Measurements from ENCODE around the gene ENPP6. TPM values are rescaled to one million over a fixed set of nuclear protein-coding genes. Genes with fewer than 3 reads are reported as not detected.

Gene ENPP6
- total and polyA plus RNA-seq, 4 donors, result 0.02 to 0.37 (median 0.10) TPM

GRCh38 chr4:184237612-184238011 lies 19.9 kb upstream of the ENPP6 start:
- DNase-seq, result no peak
- TF ChIP-seq, protein P1, sequence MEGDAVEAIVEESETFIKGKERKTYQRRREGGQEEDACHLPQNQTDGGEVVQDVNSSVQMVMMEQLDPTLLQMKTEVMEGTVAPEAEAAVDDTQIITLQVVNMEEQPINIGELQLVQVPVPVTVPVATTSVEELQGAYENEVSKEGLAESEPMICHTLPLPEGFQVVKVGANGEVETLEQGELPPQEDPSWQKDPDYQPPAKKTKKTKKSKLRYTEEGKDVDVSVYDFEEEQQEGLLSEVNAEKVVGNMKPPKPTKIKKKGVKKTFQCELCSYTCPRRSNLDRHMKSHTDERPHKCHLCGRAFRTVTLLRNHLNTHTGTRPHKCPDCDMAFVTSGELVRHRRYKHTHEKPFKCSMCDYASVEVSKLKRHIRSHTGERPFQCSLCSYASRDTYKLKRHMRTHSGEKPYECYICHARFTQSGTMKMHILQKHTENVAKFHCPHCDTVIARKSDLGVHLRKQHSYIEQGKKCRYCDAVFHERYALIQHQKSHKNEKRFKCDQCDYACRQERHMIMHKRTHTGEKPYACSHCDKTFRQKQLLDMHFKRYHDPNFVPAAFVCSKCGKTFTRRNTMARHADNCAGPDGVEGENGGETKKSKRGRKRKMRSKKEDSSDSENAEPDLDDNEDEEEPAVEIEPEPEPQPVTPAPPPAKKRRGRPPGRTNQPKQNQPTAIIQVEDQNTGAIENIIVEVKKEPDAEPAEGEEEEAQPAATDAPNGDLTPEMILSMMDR (IDR thresholded peaks at IDR 0.05; ENCODE audit: control extremely low read depth, extremely low read depth), result no peak
- Histone ChIP-seq H3K4me3 (no peak overlapping the region), H3K36me3 (ENCODE audit: control insufficient read depth in 4 of 4, insufficient read depth in 4 of 4, low read length in 4 of 4) (no peaks in the 10 kb centered on the region), H3K27ac (ENCODE audit: low read depth in 1 of 2, low read length in 1 of 2) (no peak overlapping the region), H3K27me3 (ENCODE audit: control insufficient read depth in 3 of 3, insufficient read depth in 3 of 3, low read length in 2 of 3) (no peaks in the 10 kb centered on the region), H3K9ac (ENCODE audit: insufficient read depth in 1 of 2, low read length in 2 of 2) (no peak overlapping the region), H3K9me3 (ENCODE audit: control insufficient read depth in 4 of 4, insufficient read depth in 3 of 4, low read length in 3 of 4) (no peaks in the 10 kb centered on the region), H3K4me1 (ENCODE audit: control insufficient read depth in 5 of 5, insufficient read depth in 5 of 5, low read length in 5 of 5) (no peaks in the 10 kb centered on the region)
- no peak for ATAC-seq (ENCODE audit: insufficient read depth, low FRiP score)
- WGBS, 2 donors, result 52 to 62% methylated on average over 2 of the region's 2 CpGs

DNA sequence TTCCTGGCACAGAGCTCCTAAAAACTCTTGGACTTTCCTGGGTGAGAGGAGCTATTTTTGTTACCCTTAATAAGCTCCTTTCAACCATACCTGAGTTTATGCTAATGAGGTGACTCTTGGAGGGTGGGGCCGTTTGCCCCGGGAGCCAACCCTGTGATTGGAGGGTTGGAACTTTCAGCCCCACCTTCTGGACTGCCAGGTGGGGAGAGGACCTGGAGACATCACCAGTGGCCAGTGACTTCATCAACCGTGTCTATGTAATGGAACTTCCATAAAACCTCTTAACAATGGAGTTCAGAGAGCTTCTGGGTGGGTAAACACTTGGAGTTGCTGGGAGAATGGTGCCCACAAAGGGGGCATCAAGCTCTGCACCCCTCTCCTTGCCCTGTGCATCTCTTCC lies 17.9 kb upstream of the ENPP6 start:
- WGBS, 2 donors, result 90% methylated on average over 3 of the region's 3 CpGs
- ATAC-seq (ENCODE audit: insufficient read depth, low FRiP score) (no peak), DNase-seq (no peak)
- H3K27ac ChIP-seq (ENCODE audit: low read depth in 1 of 2, low read length in 1 of 2), result no peak overlapping the region
- no peaks in the 10 kb centered on the region for H3K4me1 ChIP-seq (ENCODE audit: control insufficient read depth in 5 of 5, insufficient read depth in 5 of 5, low read length in 5 of 5)
- no peak overlapping the region for H3K4me3 ChIP-seq
- TF ChIP-seq, protein P1 (IDR thresholded peaks at IDR 0.05; ENCODE audit: control extremely low read depth, extremely low read depth), result no peak
- no peak overlapping the region for H3K9ac ChIP-seq (ENCODE audit: insufficient read depth in 1 of 2, low read length in 2 of 2)
- H3K27me3 ChIP-seq (ENCODE audit: control insufficient read depth in 3 of 3, insufficient read depth in 3 of 3, low read length in 2 of 3), result no peaks in the 10 kb centered on the region
- no peaks in the 10 kb centered on the region for H3K9me3 ChIP-seq (ENCODE audit: control insufficient read depth in 4 of 4, insufficient read depth in 3 of 4, low read length in 3 of 4)
- no peaks in the 10 kb centered on the region for H3K36me3 ChIP-seq (ENCODE audit: control insufficient read depth in 4 of 4, insufficient read depth in 4 of 4, low read length in 4 of 4)

DNA sequence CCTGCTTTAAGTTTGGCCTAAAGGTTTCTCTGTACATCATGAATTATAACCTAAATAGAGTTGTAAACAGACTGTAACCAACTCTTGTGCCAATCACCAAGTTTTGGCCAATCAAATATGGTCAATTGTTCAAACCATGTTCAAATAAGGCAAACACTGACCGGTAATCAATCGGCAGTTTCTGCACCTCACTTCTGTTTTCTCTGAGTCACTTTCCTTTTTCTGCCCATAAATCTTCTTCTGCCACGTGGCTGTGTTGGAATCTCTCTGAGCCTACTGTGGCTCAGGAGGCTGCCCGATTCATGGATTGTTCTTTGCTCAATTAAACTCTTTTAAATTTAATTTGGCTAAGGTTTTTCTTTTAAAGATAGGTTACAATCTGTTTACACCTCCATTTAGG lies 16.5 kb upstream of the ENPP6 start:
- Histone ChIP-seq H3K9ac (ENCODE audit: insufficient read depth in 1 of 2, low read length in 2 of 2) (no peak overlapping the region), H3K36me3 (ENCODE audit: control insufficient read depth in 4 of 4, insufficient read depth in 4 of 4, low read length in 4 of 4) (no peaks in the 10 kb centered on the region), H3K4me1 (ENCODE audit: control insufficient read depth in 5 of 5, insufficient read depth in 5 of 5, low read length in 5 of 5) (peaks cover 0 to 4% (median 0%) of the 10 kb centered on the region in 5 donors), H3K4me3 (no peak overlapping the region), H3K9me3 (ENCODE audit: control insufficient read depth in 4 of 4, insufficient read depth in 3 of 4, low read length in 3 of 4) (no peaks in the 10 kb centered on the region), H3K27ac (ENCODE audit: low read depth in 1 of 2, low read length in 1 of 2) (no peak overlapping the region), H3K27me3 (ENCODE audit: control insufficient read depth in 3 of 3, insufficient read depth in 3 of 3, low read length in 2 of 3) (no peaks in the 10 kb centered on the region)
- DNase-seq (no peak), ATAC-seq (ENCODE audit: insufficient read depth, low FRiP score) (no peak)
- TF ChIP-seq, protein P1 (IDR thresholded peaks at IDR 0.05; ENCODE audit: control extremely low read depth, extremely low read depth), result no peak
- 63 to 74% methylated on average over 4 of the region's 4 CpGs for WGBS, 2 donors

- Histone ChIP-seq H3K9ac (ENCODE audit: insufficient read depth in 1 of 2, low read length in 2 of 2) (no peak overlapping the region), H3K36me3 (ENCODE audit: control insufficient read depth in 4 of 4, insufficient read depth in 4 of 4, low read length in 4 of 4) (no peaks in the 10 kb centered on the region), H3K27me3 (ENCODE audit: control insufficient read depth in 3 of 3, insufficient read depth in 3 of 3, low read length in 2 of 3) (no peaks in the 10 kb centered on the region), H3K4me1 (ENCODE audit: control insufficient read depth in 5 of 5, insufficient read depth in 5 of 5, low read length in 5 of 5) (peaks cover 0 to 4% (median 0%) of the 10 kb centered on the region in 5 donors), H3K9me3 (ENCODE audit: control insufficient read depth in 4 of 4, insufficient read depth in 3 of 4, low read length in 3 of 4) (no peaks in the 10 kb centered on the region), H3K27ac (ENCODE audit: low read depth in 1 of 2, low read length in 1 of 2) (no peak overlapping the region), H3K4me3 (no peak overlapping the region)
- 80 to 90% methylated on average over 4 of the region's 4 CpGs for WGBS, 2 donors
- no peak for DNase-seq
- TF ChIP-seq, protein P1 (IDR thresholded peaks at IDR 0.05; ENCODE audit: control extremely low read depth, extremely low read depth), result no peak
- ATAC-seq (ENCODE audit: insufficient read depth, low FRiP score), result no peak
Observed at GRCh38 chr4:184232975-184233374, 15.3 kb upstream of the ENPP6 start.
